HG02678 (cell line): Measurements from ENCODE around the gene COX14.
"Not testable (repeated sequence)": the region's sequence is repeated elsewhere in the genome, so short reads cannot be mapped to it uniquely, and the experiment has no call there.

Experiments
- ATAC-seq: cut with Tn5 transposase; IDR thresholded peaks from one replicate; pipeline ENCODE4 v1.9.1; 2021; ENCODE audit warnings: mild to moderate bottlenecking, moderate library complexity; ENCODE audit not compliant: unreplicated experiment

Gene COX14

DNA sequence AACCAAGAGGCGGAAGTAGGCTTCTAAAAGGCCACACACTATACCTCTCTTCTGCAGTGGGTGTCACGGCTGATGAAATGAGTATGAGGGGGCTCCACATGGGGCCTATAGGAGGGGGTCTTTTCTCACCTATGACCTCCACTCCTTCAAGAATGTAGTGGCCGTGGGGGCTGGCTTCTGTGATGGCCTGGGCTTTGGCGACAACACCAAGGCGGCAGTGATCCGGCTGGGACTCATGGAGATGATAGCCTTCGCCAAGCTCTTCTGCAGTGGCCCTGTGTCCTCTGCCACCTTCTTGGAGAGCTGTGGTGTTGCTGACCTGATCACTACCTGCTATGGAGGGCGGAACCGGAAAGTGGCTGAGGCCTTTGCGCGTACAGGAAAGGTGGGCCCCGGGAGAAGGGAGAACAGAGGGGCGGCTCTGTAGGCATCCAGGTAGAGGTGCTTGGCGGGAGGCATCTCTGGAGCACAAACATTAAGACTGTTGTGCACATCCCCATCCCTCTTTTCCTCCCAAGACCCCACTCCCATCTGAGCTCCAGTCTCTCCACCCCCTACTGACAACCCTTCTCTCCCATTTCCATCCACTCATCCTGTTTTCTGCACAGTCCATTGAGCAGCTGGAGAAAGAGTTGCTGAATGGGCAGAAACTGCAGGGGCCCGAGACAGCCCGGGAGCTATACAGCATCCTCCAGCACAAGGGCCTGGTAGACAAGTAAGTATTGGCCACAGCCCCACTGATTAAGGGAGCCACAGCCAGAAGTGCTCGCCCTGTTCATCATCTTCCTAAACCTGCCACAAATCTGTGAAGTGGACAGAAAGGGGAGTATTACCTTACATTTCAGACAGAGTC, 4.4 kb upstream of the COX14 start:
- ATAC-seq: no peak

GRCh38 chr12:50109319-50109718, 2.7 kb upstream of the COX14 start:
- no peak for ATAC-seq

- ATAC-seq: no peak
Measured at GRCh38 chr12:50110127-50110761, 1.8 kb upstream of the COX14 start.

DNA sequence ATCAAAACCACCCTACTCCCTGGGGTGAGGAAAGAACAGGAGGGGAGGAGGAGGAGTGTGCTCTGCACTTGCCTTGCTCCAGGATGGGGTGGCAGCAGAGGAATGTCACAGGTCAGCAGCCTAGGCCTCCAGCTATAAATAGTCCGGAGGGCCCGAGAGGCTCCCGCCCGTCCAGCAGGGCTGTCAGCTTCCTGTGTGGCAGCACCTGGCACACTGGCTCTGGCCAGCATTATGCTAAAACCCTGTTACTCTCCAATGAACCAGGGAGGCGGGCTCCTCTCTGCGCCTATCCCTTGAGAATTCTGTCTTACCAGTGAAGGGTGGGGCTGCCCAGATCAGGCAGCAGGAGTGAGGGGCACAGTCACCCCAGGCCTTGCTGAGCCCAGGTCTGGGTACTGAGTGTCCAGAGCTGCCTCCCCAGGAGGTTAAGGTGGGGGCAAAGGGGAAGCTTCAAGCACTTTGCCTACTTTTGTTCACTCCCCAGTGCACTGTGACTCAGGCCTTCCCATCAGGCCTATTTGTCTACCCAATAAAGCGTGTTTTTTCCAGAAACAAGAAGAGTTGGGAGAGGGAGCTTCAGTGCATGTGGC, 1.2 kb upstream of the COX14 start:
- no peak for ATAC-seq

DNA sequence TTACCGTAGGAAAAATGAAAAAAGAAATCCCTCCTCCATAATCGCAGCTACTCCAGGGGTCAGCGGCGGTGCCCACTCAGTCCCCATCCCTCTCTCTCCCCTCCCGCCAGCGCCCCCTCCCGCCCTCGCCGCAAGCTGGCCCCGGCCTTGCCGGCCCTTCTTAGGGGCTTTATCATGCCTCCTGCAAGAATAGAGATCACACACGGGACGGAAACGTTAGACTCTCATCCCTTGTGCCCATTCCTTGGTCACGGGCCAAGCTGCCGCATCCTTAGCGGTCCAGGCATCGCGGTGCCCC, 692 bp upstream of the COX14 start:
- ATAC-seq: peak; percentile 1

DNA sequence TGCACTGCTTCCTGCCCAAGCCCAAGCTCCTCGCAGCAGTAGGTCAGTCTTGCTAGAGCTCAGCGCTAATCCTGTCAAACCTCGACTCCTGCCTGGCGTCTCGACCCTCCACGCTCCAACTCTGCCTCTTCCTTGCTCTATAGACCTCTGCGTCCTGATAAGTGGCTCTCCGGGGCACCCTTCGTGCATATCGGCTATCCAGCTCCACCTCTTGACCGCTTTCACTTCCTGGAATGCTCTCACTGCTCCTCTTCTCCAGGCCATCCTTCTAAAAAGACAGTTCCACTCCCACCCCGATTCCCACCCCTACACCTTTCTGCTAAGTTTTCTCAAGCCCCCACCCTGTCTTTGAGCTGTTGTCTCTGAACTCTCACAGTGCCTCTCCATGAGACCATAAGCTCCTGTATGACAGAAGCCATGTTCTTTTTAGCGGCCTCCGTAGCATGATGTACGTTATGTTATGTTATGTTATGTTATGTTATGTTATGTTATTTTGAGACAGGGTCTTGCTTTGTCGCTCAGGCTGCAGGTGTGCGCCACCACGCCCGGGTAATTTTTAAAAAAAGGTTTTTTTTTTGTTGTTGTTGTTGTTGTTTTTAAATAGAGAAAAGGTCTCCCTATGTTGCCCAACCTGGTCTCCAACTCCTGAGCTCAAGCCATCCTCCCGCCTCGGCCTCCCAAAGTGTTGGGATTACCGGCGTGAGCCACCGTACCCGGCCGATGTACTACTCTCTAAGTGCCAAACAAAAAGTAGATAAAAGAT, 601 bp downstream of the COX14 start:
- no peak for ATAC-seq

- no peak for ATAC-seq
Measured at GRCh38 chr12:50117057-50117622, 5.1 kb downstream of the COX14 start.

DNA sequence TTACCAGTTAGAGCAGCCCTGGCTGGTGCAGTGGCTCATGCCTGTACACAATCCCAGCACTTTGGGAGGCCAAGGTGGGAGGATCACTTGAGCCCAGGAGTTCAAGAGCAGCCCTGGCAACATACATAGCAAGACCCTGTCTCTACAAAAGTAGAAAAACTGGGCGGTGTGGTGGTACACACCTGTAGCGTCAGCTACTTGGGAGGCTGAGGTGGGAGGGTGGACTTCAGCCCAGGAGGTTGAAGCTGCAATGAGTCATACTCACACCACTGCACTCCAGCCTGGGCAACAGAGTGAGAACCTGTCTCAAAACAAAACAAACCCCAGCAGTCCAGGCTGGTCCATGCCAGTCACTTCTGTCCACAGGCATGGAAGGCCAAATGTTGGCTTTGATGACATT, 7.4 kb downstream of the COX14 start:
- ATAC-seq: no peak

- no peak for ATAC-seq
Measured at GRCh38 chr12:50120521-50120920, 8.5 kb downstream of the COX14 start.

- no peak for ATAC-seq
Measured at GRCh38 chr12:50120953-50121352, 8.9 kb downstream of the COX14 start.

DNA sequence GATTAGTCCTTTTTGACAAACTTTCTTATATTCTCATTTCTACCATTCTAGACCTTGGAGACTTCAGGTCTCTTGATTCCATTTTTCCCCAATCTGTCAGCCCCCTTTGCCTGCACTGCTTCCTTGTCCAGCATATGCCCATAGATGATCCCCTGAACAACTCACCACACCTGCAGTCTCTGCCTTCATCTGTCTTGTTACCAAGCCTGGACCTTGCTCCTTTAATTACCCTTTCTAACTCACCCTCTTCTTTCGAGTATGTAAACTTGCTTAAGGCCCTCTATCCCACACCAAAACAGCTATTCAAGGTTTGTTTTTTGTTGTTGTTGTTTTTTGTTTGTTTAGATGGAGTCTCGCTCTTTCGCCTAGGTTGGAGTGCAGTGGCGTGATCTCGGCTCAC, 9.6 kb downstream of the COX14 start:
- no peak for ATAC-seq

- ATAC-seq: no peak
Measured at GRCh38 chr12:50123203-50123602, 11.2 kb downstream of the COX14 start.

- no peak for ATAC-seq
Measured at GRCh38 chr12:50127546-50127945, 15.5 kb downstream of the COX14 start.

- no peak for ATAC-seq
Measured at GRCh38 chr12:50129290-50129689, 17.3 kb downstream of the COX14 start.

DNA sequence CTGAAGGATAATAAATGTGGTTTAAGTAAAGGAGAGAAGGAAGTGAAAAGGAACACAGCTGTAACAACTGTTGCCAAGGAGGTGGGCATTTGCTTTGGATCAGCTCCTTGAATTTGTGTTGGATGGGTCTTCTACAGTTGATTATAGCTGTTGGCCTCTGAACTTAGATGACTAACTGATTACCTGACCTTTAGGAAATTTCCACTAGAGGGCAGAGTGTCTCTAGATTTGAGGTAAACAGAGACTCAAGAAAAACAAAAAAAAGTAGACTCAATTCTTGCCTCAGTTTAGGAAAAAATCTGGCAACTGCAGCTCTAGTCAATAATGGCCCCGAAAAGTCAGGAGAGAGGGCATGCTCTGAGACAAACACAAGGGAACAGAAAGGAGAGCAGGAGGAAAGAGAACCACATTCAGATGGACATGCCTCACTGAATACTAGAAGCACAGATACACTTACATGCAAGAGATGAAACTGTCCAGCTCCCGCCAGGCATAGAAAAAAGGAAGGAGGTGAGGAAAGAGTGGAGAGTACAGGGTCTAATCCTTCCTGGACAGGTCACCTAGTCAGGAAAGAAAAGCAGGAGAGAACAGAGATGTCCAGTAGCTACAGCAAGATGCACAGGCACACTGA, 20.6 kb downstream of the COX14 start:
- ATAC-seq: no peak

- no peak for ATAC-seq
Measured at GRCh38 chr12:50142993-50143392, 31.0 kb downstream of the COX14 start.

DNA sequence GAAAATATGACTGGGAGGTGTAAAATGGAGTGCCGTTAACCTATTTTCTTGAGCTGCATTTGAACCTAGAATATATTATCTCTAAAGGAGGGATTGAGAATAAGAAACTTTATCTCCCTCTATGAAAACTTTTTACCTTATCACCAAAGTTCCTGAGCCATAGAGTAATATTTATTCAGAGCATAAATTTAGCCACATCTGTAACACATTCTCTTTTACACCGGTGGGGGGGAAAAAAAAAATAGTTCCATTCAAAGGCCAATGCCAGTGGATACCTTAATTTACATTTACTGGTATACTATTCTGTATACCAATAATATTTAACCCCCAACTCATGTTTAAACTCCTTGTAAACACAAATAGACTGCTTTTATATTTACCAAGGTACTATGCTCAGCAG, 33.4 kb downstream of the COX14 start:
- ATAC-seq: no peak

GRCh38 chr12:50147281-50147680, 35.2 kb downstream of the COX14 start:
- no peak for ATAC-seq

- not testable (repeated sequence) for ATAC-seq
Measured at GRCh38 chr12:50148011-50148410, 36.0 kb downstream of the COX14 start.

DNA sequence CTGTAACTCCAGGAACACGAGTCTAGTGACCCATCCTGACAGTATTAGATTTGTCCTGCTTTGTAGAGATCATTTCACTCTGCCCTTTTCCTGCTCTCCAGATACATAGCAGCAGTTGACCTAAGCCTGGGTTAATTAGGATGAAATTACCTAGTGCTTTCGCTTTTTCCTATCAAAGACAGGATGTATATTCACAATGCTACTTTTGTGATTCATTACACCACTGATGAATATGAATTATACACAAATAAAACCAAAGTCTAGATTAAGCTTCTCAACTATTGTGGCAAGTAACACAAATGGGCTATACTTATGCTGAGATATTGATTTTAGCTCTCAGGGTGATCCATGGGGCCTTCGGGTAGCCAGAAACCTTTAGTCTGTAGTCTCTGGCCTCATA, 37.3 kb downstream of the COX14 start:
- no peak for ATAC-seq
